Mucosa of rectum (tissue), 2 donors: Measurements from ENCODE around the gene KCTD11.

Source experiments
- H3K27ac ChIP-seq, 2 donors: one replicate each; pipeline ENCODE4 v1.7.0; 2013; ENCODE audit warnings: inconsistent platforms in 2 of 2, low read depth in 2 of 2, low read length in 2 of 2
- H3K27me3 ChIP-seq, 2 donors: one replicate each; pipeline ENCODE4 v1.7.0; 2013; ENCODE audit warnings: low read length in 2 of 2; ENCODE audit not compliant: control insufficient read depth in 2 of 2, insufficient read depth in 2 of 2
- H3K36me3 ChIP-seq, 2 donors: one replicate each; pipeline ENCODE4 v1.7.0; 2013; ENCODE audit warnings: low read length in 2 of 2; ENCODE audit not compliant: control insufficient read depth in 2 of 2, insufficient read depth in 2 of 2
- H3K4me1 ChIP-seq, 2 donors: one replicate each; pipeline ENCODE4 v1.7.0; 2013; ENCODE audit warnings: low read length in 2 of 2, mild to moderate bottlenecking in 1 of 2; ENCODE audit not compliant: control insufficient read depth in 2 of 2, insufficient read depth in 2 of 2
- H3K4me3 ChIP-seq, 2 donors: one replicate each; pipeline ENCODE4 v1.7.0; 2013; ENCODE audit warnings: low read length in 2 of 2
- H3K9ac ChIP-seq, 2 donors: one replicate each; pipeline ENCODE4 v1.7.0; 2013; ENCODE audit warnings: low read length in 2 of 2, low read depth in 1 of 2, mild to moderate bottlenecking in 1 of 2
- H3K9me3 ChIP-seq, 2 donors: one replicate each; pipeline ENCODE4 v1.7.0; 2013; ENCODE audit warnings: low read length in 2 of 2; ENCODE audit not compliant: control insufficient read depth in 2 of 2
- donor health status: healthy.
- donor health status: Normal muscosa, but diverticular disease.

Gene KCTD11

DNA sequence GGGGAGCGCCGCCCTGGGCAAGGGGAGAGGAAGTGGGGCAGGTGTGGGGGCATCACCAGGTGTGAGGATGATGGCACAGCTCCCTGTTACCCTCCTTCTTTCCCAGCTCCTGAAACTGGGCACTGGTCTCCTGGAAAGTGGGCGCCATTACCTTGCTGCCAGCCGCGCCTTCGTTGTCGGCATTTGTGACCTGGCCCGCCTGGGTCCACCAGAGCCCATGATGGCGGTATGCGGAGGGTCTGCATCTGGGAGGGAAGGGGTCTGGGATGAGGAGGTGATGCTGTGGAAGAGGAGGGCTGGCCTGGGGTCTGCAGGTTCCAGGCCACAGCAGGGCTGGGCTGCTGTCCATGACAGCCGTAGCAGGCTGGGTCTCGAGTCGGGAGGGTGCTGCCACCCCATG, 10.1 kb upstream of the KCTD11 start:
- no peaks in the 10 kb centered on the region for H3K9me3 ChIP-seq
- peaks cover 0 to 4% of the 10 kb centered on the region in 2 donors for H3K4me1 ChIP-seq
- peaks cover 0 to 5% of the 10 kb centered on the region in 2 donors for H3K36me3 ChIP-seq

GRCh38 chr17:7343250-7343649, 8.7 kb upstream of the KCTD11 start:
- H3K27me3 ChIP-seq: peaks cover 0 to 4% of the 10 kb centered on the region in 2 donors
- H3K4me1 ChIP-seq: peaks cover 0 to 4% of the 10 kb centered on the region in 2 donors
- no peak overlapping the region for H3K9ac ChIP-seq
- no peaks in the 10 kb centered on the region for H3K9me3 ChIP-seq
- no peak overlapping the region for H3K27ac ChIP-seq
- no peak overlapping the region for H3K4me3 ChIP-seq
- H3K36me3 ChIP-seq: peaks cover 0 to 5% of the 10 kb centered on the region in 2 donors

More for the DNA sequence above, 10.1 kb upstream of the KCTD11 start:
- no peak overlapping the region for H3K27ac ChIP-seq
- peaks cover 0 to 4% of the 10 kb centered on the region in 2 donors for H3K27me3 ChIP-seq
- no peak overlapping the region for H3K4me3 ChIP-seq
- no peak overlapping the region for H3K9ac ChIP-seq

GRCh38 chr17:7346761-7347614, 5.0 kb upstream of the KCTD11 start:
- H3K27ac ChIP-seq: no peak overlapping the region
- H3K9me3 ChIP-seq: no peaks in the 10 kb centered on the region
- H3K4me1 ChIP-seq: peaks cover 11 to 13% of the 10 kb centered on the region in 2 donors
- peaks cover 0 to 1% of the 10 kb centered on the region in 2 donors for H3K36me3 ChIP-seq
- H3K27me3 ChIP-seq: no peaks in the 10 kb centered on the region
- no peak overlapping the region for H3K9ac ChIP-seq
- no peak overlapping the region for H3K4me3 ChIP-seq

GRCh38 chr17:7347630-7348477, 4.1 kb upstream of the KCTD11 start:
- Histone ChIP-seq H3K9ac (no peak overlapping the region), H3K27me3 (no peaks in the 10 kb centered on the region), H3K4me1 (peaks cover 18 to 19% of the 10 kb centered on the region in 2 donors), H3K36me3 (no peaks in the 10 kb centered on the region), H3K27ac (no peak overlapping the region), H3K9me3 (no peaks in the 10 kb centered on the region), H3K4me3 (no peak overlapping the region)

- Histone ChIP-seq H3K4me3 (no peak overlapping the region), H3K36me3 (no peaks in the 10 kb centered on the region), H3K27ac (no peak overlapping the region), H3K27me3 (no peaks in the 10 kb centered on the region), H3K9me3 (no peaks in the 10 kb centered on the region), H3K4me1 (peaks cover 22 to 24% of the 10 kb centered on the region in 2 donors), H3K9ac (no peak overlapping the region)
Observed at GRCh38 chr17:7348478-7349242, 3.3 kb upstream of the KCTD11 start.

- H3K27me3 ChIP-seq: no peaks in the 10 kb centered on the region
- no peaks in the 10 kb centered on the region for H3K36me3 ChIP-seq
- no peaks in the 10 kb centered on the region for H3K9me3 ChIP-seq
- H3K4me3 ChIP-seq: peak overlapping the region; percentile 83 to 86
- H3K9ac ChIP-seq: peak overlapping the region; percentile 84 to 95
- H3K27ac ChIP-seq: peak overlapping the region; percentile 96 to 97
- peaks cover 27 to 39% of the 10 kb centered on the region in 2 donors for H3K4me1 ChIP-seq
Observed at GRCh38 chr17:7352503-7352889, 534 bp downstream of the KCTD11 start.

DNA sequence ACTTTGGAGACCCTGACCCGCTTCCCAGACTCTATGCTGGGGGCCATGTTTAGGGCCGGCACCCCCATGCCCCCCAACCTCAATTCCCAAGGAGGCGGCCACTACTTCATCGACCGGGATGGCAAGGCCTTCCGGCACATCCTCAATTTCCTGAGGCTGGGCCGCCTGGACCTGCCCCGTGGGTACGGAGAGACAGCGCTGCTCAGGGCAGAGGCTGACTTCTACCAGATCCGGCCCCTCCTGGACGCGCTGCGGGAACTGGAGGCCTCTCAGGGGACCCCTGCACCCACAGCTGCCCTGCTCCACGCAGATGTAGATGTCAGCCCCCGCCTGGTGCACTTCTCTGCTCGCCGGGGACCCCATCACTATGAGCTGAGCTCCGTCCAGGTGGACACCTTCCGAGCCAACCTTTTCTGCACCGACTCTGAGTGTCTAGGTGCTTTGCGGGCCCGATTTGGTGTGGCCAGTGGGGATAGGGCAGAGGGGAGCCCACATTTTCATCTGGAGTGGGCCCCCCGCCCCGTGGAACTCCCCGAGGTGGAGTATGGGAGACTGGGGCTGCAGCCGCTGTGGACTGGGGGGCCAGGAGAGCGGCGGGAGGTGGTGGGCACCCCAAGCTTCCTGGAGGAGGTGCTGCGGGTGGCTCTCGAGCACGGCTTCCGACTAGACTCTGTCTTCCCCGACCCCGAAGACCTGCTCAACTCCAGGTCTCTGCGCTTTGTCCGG, 1.1 kb downstream of the KCTD11 start:
- Histone ChIP-seq H3K27me3 (no peaks in the 10 kb centered on the region), H3K9me3 (no peaks in the 10 kb centered on the region), H3K4me1 (peaks cover 27 to 39% of the 10 kb centered on the region in 2 donors), H3K4me3 (peak overlapping the region; percentile 83 to 86), H3K27ac (peak overlapping the region in 1 of 2 donors; percentile 97), H3K9ac (peak overlapping the region; percentile 84 to 95), H3K36me3 (no peaks in the 10 kb centered on the region)

DNA sequence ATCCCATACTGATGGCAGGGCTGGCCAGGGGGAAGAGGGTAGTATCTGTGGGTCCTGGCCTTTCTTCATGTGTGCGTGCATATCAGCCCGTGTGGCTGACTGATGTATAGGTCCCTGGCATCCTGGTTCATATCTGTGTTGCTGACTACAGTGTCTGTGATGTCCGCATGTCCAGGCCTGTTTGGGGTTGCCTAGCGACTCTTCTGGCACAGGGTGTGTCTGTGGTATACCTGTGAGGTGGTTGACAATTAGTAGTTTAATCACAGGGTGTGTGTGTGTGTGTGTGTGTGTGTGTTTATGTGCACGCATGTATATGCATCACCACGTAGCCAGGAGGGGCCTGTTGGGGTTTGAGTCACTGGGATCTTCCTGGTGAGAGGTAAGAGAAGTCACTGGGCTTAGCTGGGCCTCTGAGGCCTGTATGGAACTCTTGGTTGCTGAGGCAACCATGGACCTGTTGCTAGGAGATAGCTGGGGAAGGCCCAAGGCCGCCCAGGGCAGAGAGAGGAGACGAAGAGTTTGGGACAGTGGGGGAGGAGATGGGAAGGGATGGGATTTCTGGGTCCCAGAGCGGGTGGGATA, 2.4 kb downstream of the KCTD11 start:
- no peaks in the 10 kb centered on the region for H3K36me3 ChIP-seq
- no peaks in the 10 kb centered on the region for H3K9me3 ChIP-seq
- peaks cover 27 to 39% of the 10 kb centered on the region in 2 donors for H3K4me1 ChIP-seq
- H3K9ac ChIP-seq: peak overlapping the region in 1 of 2 donors; percentile 34
- no peak overlapping the region for H3K27ac ChIP-seq
- H3K27me3 ChIP-seq: no peaks in the 10 kb centered on the region
- no peak overlapping the region for H3K4me3 ChIP-seq

GRCh38 chr17:7355053-7355452, 3.1 kb downstream of the KCTD11 start, which contains the start of gene TMEM95:
TSS of gene TMEM95 (plus strand) at chr17:7355156. CDS start at chr17:7355205, 49 bp downstream.
- Histone ChIP-seq H3K4me1 (peaks cover 22 to 35% of the 10 kb centered on the region in 2 donors), H3K4me3 (no peak within 1 kb of the TSS), H3K36me3 (no peaks in the 10 kb centered on the region), H3K27ac (peak within 1 kb of the TSS in 1 of 2 donors; percentile 61), H3K9me3 (no peaks in the 10 kb centered on the region), H3K9ac (peak within 1 kb of the TSS; percentile 24 to 34), H3K27me3 (no peaks in the 10 kb centered on the region)
